ENCODE measurements around the gene ERG.

The ERG gene

GRCh38 chr21:38355992-38356781 lies 142.1 kb downstream of the ERG start:
- DNase-seq: peak; percentile 90

- no peak for DNase-seq
Observed at GRCh38 chr21:38355353-38355752, 142.9 kb downstream of the ERG start.

DNA sequence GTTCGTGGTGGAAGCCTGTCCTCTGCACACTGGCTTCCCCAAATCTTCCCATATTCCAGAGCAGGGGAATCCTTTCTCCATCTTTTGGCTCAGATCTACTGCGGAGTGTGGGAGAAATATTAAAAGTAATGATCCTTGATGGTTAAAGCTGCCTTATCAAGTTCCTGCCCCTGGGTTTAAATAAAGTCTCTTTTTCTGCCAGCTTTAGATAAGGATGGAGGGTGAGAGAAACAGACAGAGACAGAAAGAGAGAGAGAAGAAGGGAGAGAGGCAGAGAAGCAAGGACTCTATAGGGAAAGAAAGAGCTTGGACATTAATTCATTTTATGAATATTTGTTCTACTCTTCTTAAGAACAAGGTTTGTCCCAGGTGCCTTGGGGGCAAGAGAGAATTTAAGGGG lies 143.5 kb downstream of the ERG start:
- DNase-seq: no peak

DNA sequence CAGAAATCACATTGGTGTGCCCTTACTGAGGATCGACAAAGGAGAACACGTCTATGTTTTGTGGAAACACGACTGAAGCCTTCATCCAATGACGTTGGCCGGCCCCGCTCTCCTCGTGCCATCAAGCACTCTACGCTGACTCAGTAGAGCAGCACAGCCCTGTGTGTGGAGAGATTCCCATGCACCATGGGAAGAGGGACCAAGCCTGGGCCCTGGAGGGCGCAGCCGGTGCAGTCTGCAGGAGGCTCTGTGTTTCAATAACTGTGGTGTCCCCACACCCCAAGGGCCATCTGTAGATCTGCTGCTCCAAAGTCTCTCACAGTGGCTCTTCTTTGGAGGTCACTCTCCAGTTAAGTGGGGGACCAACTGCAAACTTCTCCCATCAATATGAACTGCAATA lies 144.0 kb downstream of the ERG start:
- no peak for DNase-seq

DNA sequence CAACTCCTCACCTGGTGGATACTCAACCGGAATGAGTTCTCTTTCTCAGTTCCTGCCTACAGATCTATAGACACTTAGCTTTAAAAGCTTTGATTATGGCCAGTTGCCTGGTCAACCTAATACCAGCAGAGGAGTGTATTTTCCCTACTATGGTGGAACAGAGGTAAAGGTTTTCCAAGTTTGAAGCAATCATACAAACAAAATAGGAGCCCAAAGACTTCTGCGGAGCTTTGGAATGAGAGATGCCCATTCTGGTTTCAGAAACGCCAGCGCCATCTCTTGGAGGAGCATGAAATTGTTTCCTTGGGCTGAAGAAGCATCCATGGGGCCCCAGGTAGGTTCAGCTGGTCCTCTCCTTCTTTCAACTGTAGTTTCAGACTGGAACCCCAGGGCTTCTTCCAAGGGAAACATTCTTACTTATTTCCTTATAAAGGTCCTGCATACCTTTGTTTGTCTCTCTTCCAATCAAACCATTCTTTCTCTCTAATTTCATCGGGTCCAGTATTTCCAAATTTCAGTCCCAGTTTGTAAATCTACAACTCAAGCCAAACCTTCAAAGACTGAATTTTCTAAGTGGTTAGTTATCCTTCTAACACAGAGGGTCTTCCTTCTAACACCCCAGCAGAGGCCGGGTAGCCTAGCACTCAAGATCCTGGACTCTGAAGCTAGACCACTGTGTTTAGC lies 145.6 kb downstream of the ERG start:
- peak; percentile 76 for DNase-seq

DNA sequence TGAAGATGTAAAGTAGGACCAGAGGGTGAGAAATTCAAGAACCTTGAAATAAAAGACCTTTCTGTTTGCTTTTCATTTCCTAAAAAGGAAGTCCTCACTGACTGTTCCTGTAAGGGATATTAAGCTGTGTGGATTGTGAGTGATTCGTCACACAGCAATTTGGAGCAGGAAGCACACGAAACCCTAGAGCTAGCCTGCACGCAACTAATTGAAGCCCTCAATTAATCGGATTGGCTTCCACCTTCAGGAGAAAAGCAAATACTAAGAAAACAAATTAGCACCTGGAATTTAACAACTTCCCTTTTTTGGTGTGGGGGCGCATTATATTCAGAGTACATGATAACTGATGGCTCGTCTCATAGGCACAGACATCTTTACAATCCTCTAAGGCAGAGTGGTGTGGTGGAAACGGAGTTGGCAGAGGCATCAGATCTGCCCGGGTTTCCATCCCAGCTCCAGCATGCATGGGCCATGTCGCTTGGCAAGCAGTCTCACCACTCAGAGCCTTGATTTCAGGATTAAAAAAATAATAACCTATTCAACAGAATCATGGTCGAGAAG lies 146.2 kb downstream of the ERG start:
- no peak for DNase-seq

DNA sequence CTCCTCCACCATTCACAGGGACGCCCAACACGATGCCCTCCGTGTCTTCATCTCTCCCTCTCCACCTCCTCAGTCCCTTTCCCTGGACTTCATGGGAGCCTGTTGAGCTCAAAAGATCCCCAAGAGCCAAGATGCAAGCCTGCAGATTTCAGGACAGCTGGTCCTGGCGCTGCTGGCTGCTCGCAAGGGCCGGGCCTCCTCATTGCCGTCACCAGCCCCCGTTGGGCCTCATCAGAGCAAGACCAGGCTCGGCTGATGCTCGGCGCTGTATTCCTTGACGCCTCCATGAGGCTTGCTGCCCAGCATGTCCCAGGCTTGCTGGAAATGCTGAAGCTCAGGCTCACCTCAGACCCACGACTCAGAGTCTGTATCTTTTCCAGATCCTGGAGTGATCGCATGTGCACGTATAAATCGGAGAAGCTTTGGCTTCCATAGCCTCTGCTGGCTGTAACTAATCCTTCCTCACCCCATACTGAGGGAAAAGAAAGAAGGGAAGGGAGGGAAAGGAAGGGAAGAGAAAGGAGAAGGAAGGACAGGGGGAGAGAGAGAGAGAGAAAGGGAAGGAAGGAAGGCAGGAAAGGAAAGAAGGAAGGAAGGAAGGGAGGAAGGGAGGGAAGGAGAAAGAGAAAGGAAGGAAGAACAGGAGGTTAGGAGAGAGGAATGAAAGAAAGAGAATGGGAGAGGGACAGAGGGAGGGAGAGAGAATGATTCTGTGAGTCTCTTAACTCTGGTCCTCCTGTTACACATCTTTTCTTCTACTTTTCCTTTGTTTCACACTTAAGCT lies 146.9 kb downstream of the ERG start:
- peak; percentile 40 for DNase-seq

- peak; percentile 35 for DNase-seq
Observed at GRCh38 chr21:38350684-38351083, 147.6 kb downstream of the ERG start.

DNA sequence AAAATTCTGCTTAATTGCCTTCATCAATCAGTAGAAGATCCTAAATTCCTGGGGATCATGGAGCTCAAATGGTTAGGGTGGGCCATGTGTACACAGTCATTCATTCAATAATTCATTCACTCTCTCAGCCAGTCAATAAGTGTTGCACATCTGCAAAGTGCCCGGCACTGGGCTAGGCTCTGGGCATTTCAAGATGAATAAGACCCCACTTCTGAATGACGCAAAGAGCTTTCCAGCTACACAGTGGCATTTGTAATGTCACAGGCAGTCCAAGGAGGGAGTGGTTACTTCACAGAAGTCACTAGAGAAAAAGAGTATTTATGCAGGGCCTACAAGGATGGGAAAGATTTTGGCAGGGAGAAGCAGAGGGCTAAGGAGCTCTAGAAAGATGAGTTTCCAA lies 148.3 kb downstream of the ERG start:
- DNase-seq: no peak

GRCh38 chr21:38349111-38349746 lies 149.0 kb downstream of the ERG start:
- peak; percentile 69 for DNase-seq

- peak; percentile 8 for DNase-seq
Observed at GRCh38 chr21:38346286-38346685, 152.0 kb downstream of the ERG start.

DNA sequence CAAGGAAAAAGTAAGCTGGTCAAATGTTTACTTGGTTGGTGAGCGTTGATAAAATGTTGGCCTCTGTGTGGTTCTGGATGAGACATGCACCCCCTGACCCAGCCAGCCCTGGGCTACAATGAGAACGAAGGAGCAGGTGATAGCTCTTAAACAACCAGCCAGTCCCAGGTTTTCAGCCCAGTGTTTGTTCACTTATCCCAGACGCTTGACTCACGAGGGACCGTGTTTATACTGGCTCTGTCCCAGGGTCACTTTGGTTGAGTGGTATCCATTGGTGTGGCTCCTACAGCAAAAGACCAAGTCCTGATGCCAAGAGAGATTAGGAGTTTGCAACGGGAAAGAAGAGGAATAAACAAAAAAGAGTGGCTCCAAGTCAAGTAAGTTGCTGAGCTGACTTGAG lies 154.6 kb downstream of the ERG start:
- DNase-seq: no peak

- DNase-seq: no peak
Observed at GRCh38 chr21:38342739-38343138, 155.5 kb downstream of the ERG start.

DNA sequence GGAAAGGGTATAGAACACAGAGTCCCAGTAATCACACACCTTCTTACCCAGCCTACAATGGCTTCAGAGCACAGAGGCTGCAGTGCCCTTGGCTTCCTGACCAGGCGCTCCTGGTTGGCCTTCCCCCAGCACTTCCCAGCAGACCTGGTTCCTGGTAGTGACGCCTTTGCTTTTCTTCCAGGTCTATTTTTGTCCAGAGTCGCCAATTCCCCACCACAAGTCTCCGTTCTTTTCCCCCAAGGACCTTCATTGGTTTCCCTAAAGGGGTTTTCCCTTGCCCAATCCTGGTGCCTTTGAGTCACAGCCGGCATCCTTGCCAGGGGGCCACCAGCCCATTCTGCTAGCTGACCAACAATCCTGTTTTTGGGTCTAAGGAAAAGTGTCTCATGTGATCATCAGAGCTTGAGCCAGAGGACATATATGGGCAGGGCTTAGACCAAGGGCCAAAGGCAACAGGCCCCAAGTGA lies 156.7 kb downstream of the ERG start:
- peak; percentile 22 for DNase-seq

- peak; percentile 9 for DNase-seq
Observed at GRCh38 chr21:38340131-38340530, 158.1 kb downstream of the ERG start.

DNA sequence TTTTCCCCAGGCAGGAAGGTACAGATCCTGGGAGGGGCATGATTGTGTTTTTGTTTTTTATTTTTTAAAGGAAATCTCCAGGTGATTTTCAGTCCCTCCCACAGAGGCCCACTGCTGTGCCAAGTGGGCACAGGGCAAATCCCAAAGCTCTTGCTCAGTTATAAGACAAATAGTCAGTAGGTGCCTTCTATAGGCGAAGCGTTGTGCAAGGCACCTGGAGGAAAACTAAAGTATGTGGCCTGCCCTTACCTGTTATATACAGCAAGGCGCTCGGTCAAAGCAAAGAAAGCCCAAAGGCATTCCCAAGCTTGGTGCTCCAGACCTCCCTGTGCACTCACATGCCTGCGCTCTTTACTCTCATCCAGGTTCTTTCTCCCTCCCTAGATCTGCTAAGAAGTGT lies 160.5 kb downstream of the ERG start:
- peak; percentile 7 for DNase-seq

- peak; percentile 12 for DNase-seq
Observed at GRCh38 chr21:38334866-38335265, 163.4 kb downstream of the ERG start.

GRCh38 chr21:38333301-38334272 lies 164.7 kb downstream of the ERG start:
- peak; percentile 22 for DNase-seq

- DNase-seq: no peak
Observed at GRCh38 chr21:38330666-38331065, 167.6 kb downstream of the ERG start.
